Measurements from ENCODE around the gene CPOX.

Gene CPOX

DNA sequence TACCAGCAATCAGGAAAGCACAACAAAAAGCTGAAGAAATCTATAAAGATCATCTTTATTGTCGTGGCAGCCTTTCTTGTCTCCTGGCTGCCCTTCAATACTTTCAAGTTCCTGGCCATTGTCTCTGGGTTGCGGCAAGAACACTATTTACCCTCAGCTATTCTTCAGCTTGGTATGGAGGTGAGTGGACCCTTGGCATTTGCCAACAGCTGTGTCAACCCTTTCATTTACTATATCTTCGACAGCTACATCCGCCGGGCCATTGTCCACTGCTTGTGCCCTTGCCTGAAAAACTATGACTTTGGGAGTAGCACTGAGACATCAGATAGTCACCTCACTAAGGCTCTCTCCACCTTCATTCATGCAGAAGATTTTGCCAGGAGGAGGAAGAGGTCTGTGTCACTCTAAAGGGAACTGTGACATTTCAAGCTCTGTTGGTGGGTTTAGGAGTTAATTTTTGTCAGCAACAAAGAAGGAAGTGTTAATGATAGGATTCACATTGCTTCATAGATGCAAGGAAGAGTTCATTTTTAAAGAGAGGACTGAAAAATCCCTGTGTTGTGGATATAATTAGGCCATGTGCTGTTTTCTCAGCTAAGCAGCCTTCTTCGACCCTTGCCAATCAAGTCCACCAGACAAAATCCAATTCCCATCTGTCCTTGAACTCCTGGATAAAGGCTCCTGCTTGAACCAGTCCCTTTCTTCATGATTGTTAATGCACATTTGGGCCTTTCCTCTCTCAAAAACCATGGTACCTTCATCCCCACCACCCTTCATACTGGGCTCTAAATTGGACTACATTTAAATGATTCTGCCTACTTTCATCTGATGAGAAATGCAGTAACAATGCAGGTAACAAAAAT, 60.5 kb downstream of the CPOX start:
- DNase-seq = no peak

DNA sequence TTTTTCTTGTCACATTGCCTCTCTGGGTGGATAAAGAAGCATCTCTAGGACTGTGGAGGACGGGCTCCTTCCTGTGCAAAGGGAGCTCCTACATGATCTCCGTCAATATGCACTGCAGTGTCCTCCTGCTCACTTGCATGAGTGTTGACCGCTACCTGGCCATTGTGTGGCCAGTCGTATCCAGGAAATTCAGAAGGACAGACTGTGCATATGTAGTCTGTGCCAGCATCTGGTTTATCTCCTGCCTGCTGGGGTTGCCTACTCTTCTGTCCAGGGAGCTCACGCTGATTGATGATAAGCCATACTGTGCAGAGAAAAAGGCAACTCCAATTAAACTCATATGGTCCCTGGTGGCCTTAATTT, 61.2 kb downstream of the CPOX start:
- DNase-seq = no peak

DNA sequence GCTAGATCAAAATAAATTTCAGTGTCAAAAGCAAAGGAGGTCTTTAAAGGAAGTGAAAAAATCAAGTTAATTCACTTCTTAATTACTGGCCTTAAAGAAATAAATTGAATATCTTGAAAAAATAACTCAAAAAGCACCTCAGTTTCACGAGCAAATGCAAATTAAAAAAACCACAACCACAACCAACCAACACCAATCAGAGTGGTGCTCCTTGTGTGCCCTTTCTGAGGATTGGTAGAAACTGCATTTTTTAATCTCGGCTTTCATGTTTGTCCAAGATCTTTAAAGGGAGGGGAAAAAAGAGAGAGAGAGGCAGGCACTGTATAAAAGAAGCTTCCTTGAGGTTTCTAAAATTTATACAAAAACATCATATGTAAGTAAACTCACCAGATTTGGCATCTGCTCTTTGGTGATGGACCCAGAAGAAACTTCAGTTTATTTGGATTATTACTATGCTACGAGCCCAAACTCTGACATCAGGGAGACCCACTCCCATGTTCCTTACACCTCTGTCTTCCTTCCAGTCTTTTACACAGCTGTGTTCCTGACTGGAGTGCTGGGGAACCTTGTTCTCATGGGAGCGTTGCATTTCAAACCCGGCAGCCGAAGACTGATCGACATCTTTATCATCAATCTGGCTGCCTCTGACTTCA, 61.7 kb downstream of the CPOX start, which contains the start of gene GPR15:
Gene GPR15 (plus strand): TSS at position 357 of the 653 bp plus-strand sequence. CDS start 56 bp downstream, at position 413.
- DNase-seq = no peak

DNA sequence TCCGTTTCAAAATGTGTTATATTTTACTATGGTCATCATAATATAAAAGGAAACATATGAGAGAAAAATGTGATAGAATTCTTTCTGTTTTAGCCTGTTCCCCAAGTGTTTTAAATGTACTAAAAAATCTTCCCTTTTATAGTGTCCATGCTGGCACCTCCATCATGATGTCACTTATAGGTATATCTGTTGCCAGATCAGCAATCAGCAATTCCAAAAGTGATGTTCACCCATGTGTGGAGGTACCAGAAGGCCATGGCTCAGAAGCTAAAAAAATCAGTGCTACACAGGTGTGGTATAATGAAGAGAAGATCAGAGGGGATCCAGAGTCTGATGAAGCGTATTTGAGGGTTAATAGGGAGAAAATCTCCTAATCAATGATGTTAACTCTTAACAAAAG, 62.7 kb downstream of the CPOX start:
- DNase-seq = no peak

DNA sequence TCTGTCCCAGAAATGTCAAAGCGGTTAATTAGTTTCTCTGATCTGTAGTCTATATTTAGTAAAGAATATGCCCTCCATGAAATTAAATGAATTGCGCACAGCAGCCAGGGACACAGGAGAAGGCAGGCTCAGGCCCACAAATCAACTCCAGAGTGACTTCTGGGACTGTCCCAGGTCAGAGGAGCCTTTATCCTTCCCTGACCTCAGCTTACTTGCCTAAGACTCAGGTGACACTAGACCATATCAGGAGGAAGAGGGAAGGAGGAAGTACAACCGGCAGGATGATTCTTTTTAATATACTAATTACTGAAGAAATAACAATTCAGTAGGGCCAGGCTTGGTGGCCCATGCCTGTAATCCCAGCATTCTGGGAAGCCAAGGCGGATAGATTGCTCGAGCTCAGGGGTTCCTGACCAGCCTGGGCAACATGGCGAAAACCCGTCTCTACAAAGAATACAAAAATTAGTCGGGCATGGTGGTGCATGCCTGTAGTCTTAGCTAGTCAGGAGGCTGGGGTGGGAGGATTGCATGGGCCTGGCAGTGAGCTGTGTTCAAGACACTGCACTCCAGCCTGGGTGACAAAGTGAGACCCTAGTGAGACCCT, 63.5 kb downstream of the CPOX start:
- no peak for DNase-seq

Data from SIG-M5 (cell line).